ENCODE data around the gene PUS1.
"Not testable (repeated sequence)": the region's sequence is repeated elsewhere in the genome, so short reads cannot be mapped to it uniquely, and the experiment has no call there.

PUS1 gene

GRCh38 chr12:131928711-131929580 is at the start of gene PUS1:
TSS of gene PUS1 (plus strand) at chr12:131929276. CDS start at chr12:131929723, 447 bp downstream.
- DNase-seq = peak; percentile 94

- no peak for DNase-seq
Observed at GRCh38 chr12:131882804-131883520, 46.1 kb upstream of the PUS1 start.

- no peak for DNase-seq
Observed at GRCh38 chr12:131883521-131883900, 45.6 kb upstream of the PUS1 start.

GRCh38 chr12:131885076-131885475 is 44.0 kb upstream of the PUS1 start:
- not testable (repeated sequence) for DNase-seq

GRCh38 chr12:131885543-131886057 is 43.5 kb upstream of the PUS1 start:
- no peak for DNase-seq

GRCh38 chr12:131891722-131892121 is 37.4 kb upstream of the PUS1 start:
- not testable (repeated sequence) for DNase-seq

- no peak for DNase-seq
Observed at GRCh38 chr12:131892711-131893604, 36.1 kb upstream of the PUS1 start.

GRCh38 chr12:131893605-131894312 is 35.3 kb upstream of the PUS1 start:
- no peak for DNase-seq

- peak; percentile 87 for DNase-seq
Observed at GRCh38 chr12:131894313-131894860, 34.7 kb upstream of the PUS1 start, which contains the start of gene ULK1. TSS of gene ULK1 (plus strand) at chr12:131894622. CDS start at chr12:131895002, 380 bp downstream.

GRCh38 chr12:131894981-131895639 is 34.0 kb upstream of the PUS1 start:
- DNase-seq = no peak

- DNase-seq = no peak
Observed at GRCh38 chr12:131895640-131896079, 33.4 kb upstream of the PUS1 start.

- DNase-seq = peak; percentile 68
Observed at GRCh38 chr12:131896080-131896810, 32.8 kb upstream of the PUS1 start.

- no peak for DNase-seq
Observed at GRCh38 chr12:131896811-131897270, 32.2 kb upstream of the PUS1 start.

- DNase-seq = no peak
Observed at GRCh38 chr12:131897276-131897675, 31.8 kb upstream of the PUS1 start.

- DNase-seq = no peak
Observed at GRCh38 chr12:131897875-131898274, 31.2 kb upstream of the PUS1 start.

- DNase-seq = no peak
Observed at GRCh38 chr12:131900397-131900796, 28.7 kb upstream of the PUS1 start.

- no peak for DNase-seq
Observed at GRCh38 chr12:131901431-131902331, 27.4 kb upstream of the PUS1 start.

- DNase-seq = no peak
Observed at GRCh38 chr12:131902332-131903241, 26.5 kb upstream of the PUS1 start.

Measured in stimulated activated naive CD4-positive, alpha-beta T cell treated with Interleukin-2 at 50 U/mL for 16 hours (primary cell).